Activated CD8-positive, alpha-beta T cell treated with anti-CD3 and anti-CD28 coated beads for 36 hours (primary cell): ENCODE data around the gene C19orf44. TPM values are rescaled to one million over a fixed set of nuclear protein-coding genes. Genes with fewer than 3 reads are reported as not detected.
"Not testable (repeated sequence)": the region's sequence is repeated elsewhere in the genome, so short reads cannot be mapped to it uniquely, and the experiment has no call there.

Experiments used
- ATAC-seq: fragments of 200-7000 bp; cut with Tn5 transposase; one replicate; pipeline ENCODE4 v1.10.0; 2021; ENCODE audit warnings: mild to moderate bottlenecking, moderate library complexity
- CTCF ChIA-PET: fragments of 350-600 bp; sonication (Branson Sonifier 250); formaldehyde crosslinking; loops from one replicate; lab custom pipeline; 2021; ENCODE audit warnings: antibody characterized with exemption; lab: Charles Lee
- POLR2A ChIA-PET: fragments of 350-600 bp; sonication (Branson Sonifier 250); formaldehyde crosslinking; loops from one replicate; lab custom pipeline; 2021; ENCODE audit warnings: antibody characterized with exemption; lab: Charles Lee
- DNase-seq: peaks from one replicate; pipeline ENCODE4 v3.0.0-alpha.2; 2020
- H3K27ac Mint-ChIP-seq: one replicate; pipeline ENCODE4 v1.8.0; 2021; ENCODE audit warnings: mild to moderate bottlenecking, mixed read lengths
- H3K27me3 Mint-ChIP-seq: one replicate; pipeline ENCODE4 v1.8.0; 2021; ENCODE audit warnings: mixed read lengths
- H3K36me3 Mint-ChIP-seq: one replicate; pipeline ENCODE4 v1.8.0; 2021; ENCODE audit warnings: low read depth, mixed read lengths
- H3K4me1 Mint-ChIP-seq: one replicate; pipeline ENCODE4 v1.8.0; 2021; ENCODE audit warnings: low read depth, mixed read lengths
- H3K4me3 Mint-ChIP-seq: one replicate; pipeline ENCODE4 v1.8.0; 2021; ENCODE audit warnings: mild to moderate bottlenecking, moderate library complexity, mixed read lengths
- H3K9me3 Mint-ChIP-seq: one replicate; pipeline ENCODE4 v1.8.0; 2021; ENCODE audit warnings: mixed read lengths
- CTCF ChIP-seq: fragments of 200-600 bp; IDR thresholded peaks from one replicate; pipeline ENCODE4 v1.8.0; 2022; ENCODE audit warnings: antibody characterized with exemption, mild to moderate bottlenecking
- intact Hi-C: fragments of 100-400 bp; cut with micrococcal nuclease; formaldehyde crosslinking; loops from one replicate; pipeline ENCODE4 v1.10.0; 2022
- total RNA-seq, 2 experiments: library from RNA; stranded (reverse); gene quantifications; one replicate each; pipeline ENCODE4 v1.2.3, GENCODE V29; 2021

Gene C19orf44
- total RNA-seq, 2 experiments from 2014 or later, result 1.9 to 2.3 TPM

- TF ChIP-seq CTCF, result no peak
- ChIA-PET POLR2A (no interaction called here), CTCF (interaction anchor here (2.6 kb wide), 1 partner anchor 26 kb away, joined by 8 read pairs; no protein-coding TSS in a partner anchor)
- no peak overlapping the region for H3K27ac Mint-ChIP-seq
- H3K4me1 Mint-ChIP-seq, result peaks cover 50% of the 10 kb centered on the region
- H3K9me3 Mint-ChIP-seq, result no peaks in the 10 kb centered on the region
- DNase-seq (no peak), ATAC-seq (no peak)
- no peak overlapping the region for H3K4me3 Mint-ChIP-seq
- no peaks in the 10 kb centered on the region for H3K27me3 Mint-ChIP-seq
- intact Hi-C loops, result no loop called here
- H3K36me3 Mint-ChIP-seq, result peaks cover 3% of the 10 kb centered on the region
These were observed 28.6 kb upstream of the C19orf44 start for GRCh38 chr19:16467581-16467980.

DNA sequence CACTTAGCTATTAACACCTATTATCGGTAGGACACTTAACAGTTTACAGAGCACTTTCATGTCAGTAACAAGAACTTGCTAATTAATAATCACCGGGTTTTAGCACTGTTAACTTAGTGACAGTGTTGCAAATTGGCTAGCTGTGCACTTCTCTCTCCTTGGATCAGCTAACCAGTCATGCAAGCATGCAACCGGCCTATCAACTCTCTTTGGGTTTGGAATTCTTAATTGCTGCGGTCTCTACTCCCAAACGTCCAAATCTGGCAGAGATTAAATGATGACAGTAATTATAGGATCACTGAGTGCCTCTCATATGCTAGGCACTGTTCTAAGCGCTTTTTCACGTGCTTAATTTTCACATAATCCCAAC lies 25.7 kb upstream of the C19orf44 start:
- DNase-seq (no peak), ATAC-seq (no peak)
- Mint-ChIP-seq H3K4me1 (peaks cover 34% of the 10 kb centered on the region), H3K27me3 (peaks cover 2% of the 10 kb centered on the region), H3K9me3 (peaks cover 1% of the 10 kb centered on the region), H3K27ac (no peak overlapping the region), H3K36me3 (peaks cover 3% of the 10 kb centered on the region), H3K4me3 (peak overlapping the region; percentile 83)
- no peak for TF ChIP-seq CTCF
- intact Hi-C loops, result no loop called here
- ChIA-PET POLR2A (interaction anchor here (0.7 kb wide), 1 partner anchor 180 kb away, joined by 3 read pairs; no protein-coding TSS in a partner anchor), CTCF (interaction anchor here (0.8 to 1.0 kb wide), 2 partner anchors 8 to 29 kb away, joined by 3 read pairs; no protein-coding TSS in a partner anchor)

DNA sequence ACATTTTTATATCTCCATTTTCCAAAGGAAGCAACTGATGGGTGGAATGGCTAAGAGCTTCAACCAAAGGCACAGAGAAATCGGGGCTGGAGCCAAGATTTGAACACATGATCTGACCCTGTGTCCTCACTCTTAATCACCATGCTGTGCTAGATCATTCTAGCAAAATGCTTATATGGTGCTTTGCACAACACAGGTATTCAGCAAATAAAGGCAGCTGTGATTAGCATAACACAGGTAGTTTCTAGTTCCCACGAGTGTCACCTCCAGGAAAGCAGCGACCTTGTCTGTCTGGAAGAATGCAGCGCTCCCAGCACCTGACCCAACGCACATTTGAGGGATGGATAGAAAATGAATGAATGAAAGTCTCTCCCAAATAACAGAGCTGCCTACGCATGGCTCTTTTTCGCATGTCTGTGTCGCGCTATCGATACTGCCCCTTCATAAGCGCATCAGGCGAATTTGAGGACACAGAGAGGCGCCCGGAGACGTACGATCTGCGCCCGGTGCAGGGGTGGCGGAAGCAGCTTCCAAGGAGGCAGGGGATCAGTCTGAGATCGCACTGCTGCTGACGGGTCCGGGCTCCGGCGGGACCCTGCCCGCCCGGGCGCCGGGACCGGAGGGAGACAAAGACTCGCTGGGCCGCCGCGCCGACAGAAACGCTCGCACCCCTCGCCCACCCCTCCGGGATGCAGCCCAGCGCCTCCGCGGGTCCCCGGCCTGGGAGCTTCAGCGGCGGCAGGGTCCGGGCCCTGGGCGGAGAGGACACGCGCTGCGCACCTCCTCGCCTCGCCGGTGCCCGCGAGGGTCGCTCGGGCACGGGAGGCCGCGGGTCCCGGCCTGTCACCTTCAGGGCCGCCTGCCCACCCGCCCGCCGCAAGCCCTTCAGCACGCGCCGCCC lies 25.0 kb upstream of the C19orf44 start:
- Mint-ChIP-seq H3K27ac (peak overlapping the region; percentile 14), H3K27me3 (peaks cover 2% of the 10 kb centered on the region), H3K9me3 (peaks cover 1% of the 10 kb centered on the region), H3K4me1 (peaks cover 32% of the 10 kb centered on the region), H3K36me3 (peaks cover 3% of the 10 kb centered on the region), H3K4me3 (peak overlapping the region; percentile 83)
- TF ChIP-seq CTCF, result no peak
- CTCF ChIA-PET, result interaction anchor here (0.8 to 1.0 kb wide), 2 partner anchors 9 to 30 kb away, joined by 3 read pairs; no protein-coding TSS in a partner anchor
- POLR2A ChIA-PET, result interaction anchor here (0.5 to 1.2 kb wide), 2 partner anchors 9 to 23 kb away, joined by 3 to 5 read pairs; no protein-coding TSS in a partner anchor
- ATAC-seq (peak; percentile 13), DNase-seq (peak; percentile 61)
- intact Hi-C loops, result no loop called here

- H3K27me3 Mint-ChIP-seq, H3K9me3 Mint-ChIP-seq, H3K27ac Mint-ChIP-seq, ATAC-seq, CTCF ChIA-PET, intact Hi-C loops, H3K36me3 Mint-ChIP-seq, DNase-seq: not testable (repeated sequence)
- POLR2A ChIA-PET, result interaction anchor here (0.6 kb wide), 1 partner anchor 13 kb away, joined by 3 read pairs; no protein-coding TSS in a partner anchor
- peak overlapping the region; percentile 83 for H3K4me3 Mint-ChIP-seq
- H3K4me1 Mint-ChIP-seq, result peaks cover 26% of the 10 kb centered on the region
These were observed 23.7 kb upstream of the C19orf44 start for GRCh38 chr19:16472559-16472899.

DNA sequence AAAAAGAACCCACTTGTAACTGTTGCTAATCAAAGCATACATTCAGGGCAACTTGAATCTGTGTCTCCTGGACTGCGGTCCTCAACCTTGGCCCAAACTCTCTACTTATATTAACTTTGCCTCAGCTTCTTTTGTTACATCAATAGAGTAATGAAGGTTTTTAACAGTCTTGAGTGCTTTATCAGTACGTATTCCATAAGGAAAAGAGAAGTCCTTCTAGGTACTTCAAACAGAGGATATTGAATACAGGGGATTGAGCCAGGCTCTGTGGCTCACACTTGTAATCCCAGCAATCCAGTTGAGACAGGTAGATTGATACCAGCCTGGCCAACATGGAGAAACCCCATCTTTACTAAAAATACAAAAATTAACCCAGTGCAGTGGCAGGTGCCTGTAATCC lies 23.2 kb upstream of the C19orf44 start:
- Mint-ChIP-seq H3K4me3 (peak overlapping the region; percentile 83), H3K27me3 (peaks cover 2% of the 10 kb centered on the region), H3K36me3 (no peaks in the 10 kb centered on the region), H3K27ac (no peak overlapping the region), H3K9me3 (peaks cover 1% of the 10 kb centered on the region), H3K4me1 (peaks cover 21% of the 10 kb centered on the region)
- DNase-seq (no peak), ATAC-seq (no peak)
- TF ChIP-seq CTCF, result no peak
- ChIA-PET CTCF (no interaction called here), POLR2A (interaction anchor here (0.6 kb wide), 1 partner anchor 13 kb away, joined by 3 read pairs; no protein-coding TSS in a partner anchor)
- intact Hi-C loops, result no loop called here
